Measurements from ENCODE around the gene SLC22A12.

The SLC22A12 gene

DNA sequence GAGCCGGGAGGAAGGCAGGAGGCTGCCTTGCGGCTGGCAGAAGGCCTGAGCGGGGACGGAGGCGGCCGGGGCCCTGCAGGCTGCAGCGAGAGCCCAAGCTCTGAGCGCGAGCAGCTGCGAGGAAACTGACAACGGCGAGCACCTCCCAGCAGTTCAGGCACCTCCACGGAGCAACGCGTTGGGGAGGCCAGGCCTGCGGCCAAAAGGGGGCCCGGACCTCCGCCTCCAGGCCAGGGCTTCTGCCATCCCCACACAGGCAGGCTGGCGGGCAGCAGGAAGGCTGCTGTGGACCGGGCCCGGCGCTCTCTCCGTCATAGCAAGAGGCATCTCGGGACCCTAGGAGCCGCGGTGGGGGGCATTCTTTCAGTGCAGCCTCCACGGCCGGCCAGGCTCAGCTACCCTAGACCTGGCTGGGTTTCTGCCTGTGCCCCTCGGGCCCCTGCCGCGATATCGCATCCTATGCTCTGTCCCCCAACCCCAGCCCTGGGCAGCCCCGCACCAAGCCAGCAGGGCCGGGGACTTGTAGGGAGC, 22.9 kb upstream of the SLC22A12 start:
- no peak for TF ChIP-seq ZNF274 (IDR thresholded peaks at IDR 0.05; ENCODE audit: low read depth, low read length)
- no peak overlapping the region for H3K4me3 ChIP-seq (ENCODE audit: low read length)

DNA sequence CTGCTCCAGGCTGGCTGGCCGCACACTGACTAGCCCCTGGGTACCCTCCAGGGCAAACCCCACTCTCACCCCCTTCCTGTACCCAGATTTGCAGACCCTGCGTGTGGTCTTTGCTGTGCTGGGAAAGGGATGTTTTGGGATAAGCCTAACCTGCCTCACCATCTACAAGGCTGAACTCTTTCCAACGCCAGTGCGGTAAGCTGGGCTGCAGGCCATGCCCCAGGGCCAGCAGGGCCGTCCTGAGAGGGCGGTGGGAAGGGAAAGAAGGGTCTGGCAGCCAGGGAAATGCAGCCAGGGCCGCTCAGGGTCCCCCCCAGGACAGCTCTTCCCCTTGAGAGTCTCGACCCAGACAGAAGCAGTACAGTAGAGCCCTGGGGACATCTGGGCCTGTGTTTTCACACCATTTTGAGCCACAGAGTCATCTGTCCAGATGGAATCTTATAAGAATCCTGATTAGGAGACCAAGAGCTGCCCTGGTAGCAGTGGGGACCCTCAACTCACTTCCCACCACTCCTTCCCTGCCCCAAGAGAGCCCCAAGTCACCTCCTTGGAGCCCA, 22.4 kb upstream of the SLC22A12 start:
- H3K4me3 ChIP-seq (ENCODE audit: low read length), result no peak overlapping the region
- no peak for TF ChIP-seq ZNF274 (IDR thresholded peaks at IDR 0.05; ENCODE audit: low read depth, low read length)

DNA sequence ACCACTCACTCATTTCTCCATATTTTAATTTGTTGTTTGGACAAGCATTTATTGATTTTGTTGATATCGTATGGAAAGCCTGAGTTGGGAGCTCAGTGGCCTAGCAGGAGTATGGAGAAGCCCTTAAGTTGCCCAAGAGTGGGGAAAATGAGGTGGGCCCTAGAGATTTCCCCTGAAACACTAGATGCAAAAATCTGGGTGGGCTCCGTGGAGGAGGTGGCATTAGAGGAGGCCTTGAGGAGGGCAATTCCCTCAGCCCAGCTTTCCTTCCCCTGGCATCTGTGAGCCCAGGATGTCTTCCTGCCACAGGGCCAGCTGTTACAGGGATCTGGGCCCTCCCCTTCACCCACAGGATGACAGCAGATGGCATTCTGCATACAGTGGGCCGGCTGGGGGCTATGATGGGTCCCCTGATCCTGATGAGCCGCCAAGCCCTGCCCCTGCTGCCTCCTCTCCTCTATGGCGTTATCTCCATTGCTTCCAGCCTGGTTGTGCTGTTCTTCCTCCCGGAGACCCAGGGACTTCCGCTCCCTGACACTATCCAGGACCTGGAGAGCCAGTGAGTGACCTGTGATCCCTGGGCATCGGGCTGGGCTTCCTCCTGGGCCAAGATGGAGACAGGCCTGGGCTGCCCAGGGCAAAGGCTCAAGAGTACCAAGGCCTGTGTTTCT, 21.6 kb upstream of the SLC22A12 start:
- no peak for TF ChIP-seq ZNF274 (IDR thresholded peaks at IDR 0.05; ENCODE audit: low read depth, low read length)
- no peak overlapping the region for H3K4me3 ChIP-seq (ENCODE audit: low read length)

DNA sequence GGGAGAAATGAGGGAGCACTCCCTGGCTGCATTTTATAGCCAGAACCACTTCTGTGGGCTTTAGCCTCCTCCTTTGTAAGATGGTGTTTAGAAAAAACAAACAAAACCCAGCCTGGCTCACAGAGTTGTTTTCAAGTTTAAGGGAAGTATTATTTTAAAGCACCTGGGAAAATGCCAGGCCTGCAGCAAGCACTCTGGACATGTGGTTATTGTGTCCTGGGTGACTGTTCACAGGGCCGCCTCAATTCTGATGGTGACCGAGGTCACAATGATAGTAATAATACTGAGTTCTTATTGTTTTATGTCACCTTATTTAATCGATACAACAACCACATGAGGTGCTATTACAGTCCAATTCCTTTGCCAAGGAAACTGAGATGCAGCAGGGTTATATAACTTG, 20.7 kb upstream of the SLC22A12 start:
- no peak for TF ChIP-seq ZNF274 (IDR thresholded peaks at IDR 0.05; ENCODE audit: low read depth, low read length)
- H3K4me3 ChIP-seq (ENCODE audit: low read length), result no peak overlapping the region

DNA sequence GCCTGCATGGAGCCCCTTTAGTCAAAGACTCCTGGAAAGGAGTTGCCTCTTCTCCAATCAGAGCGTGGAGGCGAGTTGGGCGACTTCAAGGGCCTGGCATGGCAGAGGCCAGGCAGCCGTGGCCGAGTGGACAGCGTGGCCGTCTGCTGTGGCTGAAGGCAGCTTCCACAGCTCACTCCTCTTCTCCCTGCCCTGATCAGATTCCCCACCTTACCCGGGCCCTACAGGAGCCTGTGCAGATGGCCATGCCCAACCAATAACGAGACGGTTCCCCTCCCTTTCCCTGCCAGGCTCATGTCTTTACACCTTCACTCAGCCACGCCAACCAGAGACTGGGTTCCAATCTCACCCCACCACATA, 20.0 kb upstream of the SLC22A12 start:
- TF ChIP-seq ZNF274 (IDR thresholded peaks at IDR 0.05; ENCODE audit: low read depth, low read length), result no peak
- H3K4me3 ChIP-seq (ENCODE audit: low read length), result no peak overlapping the region

DNA sequence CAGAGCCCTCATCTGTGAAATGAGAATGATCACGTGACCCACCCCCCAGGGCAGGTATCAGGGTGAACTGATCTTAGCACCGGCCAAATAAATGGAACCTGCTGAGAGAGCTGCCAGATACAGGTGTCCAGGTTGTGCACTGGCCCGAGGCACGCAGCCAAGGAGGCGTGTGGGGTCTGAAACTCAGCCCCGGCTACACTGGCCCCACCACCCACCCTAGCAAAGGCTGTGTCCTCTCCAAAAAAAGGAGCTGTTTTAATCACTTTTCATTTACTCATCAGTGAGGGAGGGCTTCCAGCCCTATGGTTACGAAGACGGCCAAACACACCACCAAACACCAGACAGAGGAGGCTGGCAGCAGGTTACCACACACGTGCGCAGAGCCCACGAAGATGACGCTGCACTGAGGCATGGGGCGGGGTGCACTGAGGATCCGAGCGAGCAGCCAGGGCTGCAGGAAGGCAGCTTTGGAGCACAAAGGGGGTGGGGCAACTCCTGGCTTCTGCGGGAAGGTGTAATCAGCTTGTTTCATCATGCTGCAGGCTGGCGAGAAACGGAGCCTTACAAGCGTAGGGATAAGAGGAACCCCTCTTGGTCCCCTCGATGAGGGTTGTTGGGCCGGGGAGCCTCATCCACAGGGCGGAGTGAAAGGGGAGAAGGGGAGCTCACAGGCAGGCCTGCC, 19.5 kb upstream of the SLC22A12 start:
- H3K4me3 ChIP-seq (ENCODE audit: low read length), result no peak overlapping the region
- no peak for TF ChIP-seq ZNF274 (IDR thresholded peaks at IDR 0.05; ENCODE audit: low read depth, low read length)

DNA sequence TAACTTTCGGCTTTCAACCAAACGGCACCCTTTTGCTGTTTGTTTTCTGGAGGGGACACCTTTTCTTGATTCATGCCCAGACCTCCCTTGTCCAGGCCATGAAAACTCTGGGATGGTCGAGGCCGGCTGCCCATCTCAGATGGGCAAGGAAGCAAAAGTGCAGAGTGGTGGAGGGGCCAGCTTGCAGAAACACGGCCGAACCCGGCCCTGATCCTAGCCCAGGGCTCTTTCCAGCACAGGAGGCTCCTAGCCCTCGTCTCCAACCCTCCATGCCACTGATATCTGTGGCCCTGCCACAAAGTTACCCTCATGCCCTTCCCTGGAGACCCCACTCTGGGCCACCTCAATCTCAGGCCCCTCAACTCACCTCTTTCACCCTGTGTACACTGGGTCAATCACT, 18.9 kb upstream of the SLC22A12 start:
- TF ChIP-seq ZNF274 (IDR thresholded peaks at IDR 0.05; ENCODE audit: low read depth, low read length), result no peak
- no peak overlapping the region for H3K4me3 ChIP-seq (ENCODE audit: low read length)

DNA sequence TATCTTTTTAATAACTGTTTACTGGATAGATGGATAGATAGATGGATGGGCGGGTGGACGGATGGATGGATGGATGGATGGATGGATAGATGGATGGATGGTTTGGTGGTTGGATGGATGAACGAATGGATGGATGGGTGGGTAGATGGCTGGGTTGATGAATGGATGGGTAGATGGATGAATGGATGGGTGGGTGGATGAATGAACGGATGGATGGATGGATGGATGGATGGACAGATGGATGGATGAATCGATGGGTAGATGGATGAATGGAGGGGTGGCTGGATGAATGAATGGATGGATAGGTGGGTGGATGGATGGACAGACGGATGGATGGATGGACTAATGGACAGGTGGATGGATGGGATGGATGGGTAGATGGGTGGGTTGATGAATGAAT, 13.8 kb upstream of the SLC22A12 start:
- no peak for TF ChIP-seq ZNF274 (IDR thresholded peaks at IDR 0.05; ENCODE audit: low read depth, low read length)
- H3K4me3 ChIP-seq (ENCODE audit: low read length), result no peak overlapping the region

DNA sequence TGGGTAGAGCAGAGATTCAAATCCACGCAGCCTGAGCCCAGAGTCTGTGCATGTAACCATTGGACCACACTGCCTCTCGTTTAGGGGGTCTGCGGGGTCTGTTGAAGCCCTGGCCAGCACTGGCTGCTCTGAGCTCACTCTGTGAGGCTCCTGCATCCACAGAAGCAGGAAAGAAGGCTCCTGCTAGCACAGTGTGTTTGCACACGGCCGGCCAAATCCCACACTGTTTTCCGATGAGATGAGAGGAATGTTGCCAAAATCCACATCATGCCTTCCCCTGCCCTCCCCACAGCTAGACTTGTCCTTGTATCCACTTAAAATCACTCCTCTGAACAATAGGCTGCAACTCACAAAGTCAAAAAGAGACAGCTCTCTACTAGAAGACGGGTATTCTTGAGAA, 10.6 kb upstream of the SLC22A12 start:
- no peak overlapping the region for H3K4me3 ChIP-seq (ENCODE audit: low read length)
- TF ChIP-seq ZNF274 (IDR thresholded peaks at IDR 0.05; ENCODE audit: low read depth, low read length), result no peak

DNA sequence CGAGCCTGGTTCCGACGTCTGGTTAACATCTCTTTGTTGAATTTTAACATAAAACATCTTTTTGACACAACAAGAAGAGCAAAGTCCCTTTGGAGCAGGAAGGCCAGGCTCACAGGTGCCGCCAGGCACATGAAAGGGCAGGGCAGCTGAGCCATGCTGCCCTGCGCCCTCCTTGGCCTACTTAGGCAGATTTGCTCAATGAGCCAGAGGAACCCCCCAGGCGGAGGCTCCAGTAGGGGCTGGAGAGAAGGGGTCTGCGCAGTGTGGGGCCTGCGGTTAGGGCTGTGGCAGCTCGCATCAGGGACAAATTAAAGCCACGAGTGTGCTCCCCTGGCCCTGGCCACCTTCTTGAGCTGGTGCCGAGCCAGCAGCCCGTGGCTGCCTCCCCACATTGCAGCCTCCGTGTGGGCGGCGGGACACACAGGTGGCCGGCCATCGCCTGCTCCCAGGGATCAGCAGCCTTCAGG, 9.9 kb upstream of the SLC22A12 start:
- no peak overlapping the region for H3K4me3 ChIP-seq (ENCODE audit: low read length)
- no peak for TF ChIP-seq ZNF274 (IDR thresholded peaks at IDR 0.05; ENCODE audit: low read depth, low read length)

DNA sequence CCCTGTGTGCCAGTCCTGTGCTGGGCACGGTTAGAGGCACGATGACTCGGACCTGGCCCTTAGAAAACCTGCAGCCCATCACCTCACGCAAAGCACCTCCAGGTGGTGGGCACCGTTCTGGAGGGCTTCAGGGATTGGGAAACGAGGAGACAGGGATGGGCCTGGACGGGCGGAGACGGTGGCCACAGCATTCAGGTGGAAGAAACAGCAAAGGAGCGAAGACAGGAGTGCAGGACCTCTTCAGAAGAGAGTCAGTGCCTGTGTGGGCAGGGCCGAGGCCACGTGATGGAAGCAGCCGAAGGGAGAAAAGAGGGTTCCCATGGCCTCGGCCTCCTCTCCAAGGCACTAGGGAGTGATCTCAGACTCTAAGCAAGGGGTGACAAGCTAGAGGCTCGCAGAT, 8.1 kb upstream of the SLC22A12 start:
- TF ChIP-seq ZNF274 (IDR thresholded peaks at IDR 0.05; ENCODE audit: low read depth, low read length), result no peak
- H3K4me3 ChIP-seq (ENCODE audit: low read length), result no peak overlapping the region

DNA sequence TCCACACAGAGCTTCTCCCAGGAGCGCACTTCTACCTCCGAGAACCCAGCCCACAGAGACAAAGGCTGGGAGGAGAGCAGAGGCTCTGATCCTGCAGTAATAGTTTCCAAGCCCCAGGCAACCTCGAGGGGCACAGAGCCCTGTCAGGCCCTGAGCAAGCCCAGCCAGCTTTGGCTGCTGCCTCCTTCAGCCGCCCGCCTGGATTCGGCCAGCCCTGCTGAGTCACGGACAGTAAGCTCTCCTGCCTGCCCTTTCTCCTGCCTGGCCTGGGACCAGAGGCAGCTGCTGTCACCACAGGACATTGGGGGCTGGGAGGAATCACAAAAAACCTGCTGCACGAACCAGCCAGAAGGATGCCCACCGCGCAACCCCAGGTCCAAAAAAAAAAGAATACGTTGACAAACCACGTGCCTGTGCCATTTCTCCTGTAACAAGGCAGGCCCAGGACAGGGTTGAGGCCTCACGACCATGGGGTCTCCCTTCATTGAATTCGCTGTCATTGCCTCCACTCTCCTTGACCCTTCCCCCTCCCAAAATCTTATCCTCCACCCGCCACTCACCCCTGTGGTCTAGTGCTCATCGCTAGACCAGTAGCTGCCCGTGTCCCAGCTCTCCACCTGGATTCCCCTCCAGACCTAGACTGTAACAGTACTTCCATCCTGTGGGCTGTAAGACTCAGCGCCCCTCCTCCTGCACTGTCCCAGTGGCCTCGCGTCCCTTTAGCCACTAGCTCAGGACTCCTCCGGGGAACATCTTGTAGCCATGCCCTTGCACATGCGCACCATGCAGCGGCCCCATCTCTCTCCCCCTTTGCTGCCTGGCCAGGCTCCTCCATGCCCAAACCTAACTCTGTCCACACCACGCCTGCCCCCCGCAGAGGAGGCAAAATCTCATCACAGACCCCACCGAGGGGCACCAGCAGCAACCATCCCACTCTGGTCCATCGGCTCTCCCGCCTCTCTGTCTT, 7.4 kb upstream of the SLC22A12 start:
- TF ChIP-seq ZNF274 (IDR thresholded peaks at IDR 0.05; ENCODE audit: low read depth, low read length), result no peak
- no peak overlapping the region for H3K4me3 ChIP-seq (ENCODE audit: low read length)

DNA sequence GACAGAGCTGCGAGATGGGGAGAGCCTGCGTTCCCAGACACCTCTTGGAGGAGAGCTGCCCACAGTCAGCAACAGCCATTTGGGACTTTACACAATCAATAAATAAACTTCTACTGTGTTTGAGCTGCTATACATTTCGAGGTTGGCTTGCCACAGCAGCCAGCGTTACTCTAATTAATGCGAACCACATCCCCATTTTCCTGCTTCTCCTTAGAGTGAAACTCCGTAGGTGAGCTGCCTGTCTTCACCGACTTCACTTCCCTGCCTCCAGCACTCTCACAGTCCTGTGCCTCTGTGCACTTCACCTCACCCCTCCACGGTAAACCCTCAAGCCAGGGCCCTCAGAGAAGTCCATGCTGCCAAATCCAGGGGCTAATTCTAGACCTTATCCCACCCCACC, 5.9 kb upstream of the SLC22A12 start:
- H3K4me3 ChIP-seq (ENCODE audit: low read length), result no peak overlapping the region
- TF ChIP-seq ZNF274 (IDR thresholded peaks at IDR 0.05; ENCODE audit: low read depth, low read length), result no peak

DNA sequence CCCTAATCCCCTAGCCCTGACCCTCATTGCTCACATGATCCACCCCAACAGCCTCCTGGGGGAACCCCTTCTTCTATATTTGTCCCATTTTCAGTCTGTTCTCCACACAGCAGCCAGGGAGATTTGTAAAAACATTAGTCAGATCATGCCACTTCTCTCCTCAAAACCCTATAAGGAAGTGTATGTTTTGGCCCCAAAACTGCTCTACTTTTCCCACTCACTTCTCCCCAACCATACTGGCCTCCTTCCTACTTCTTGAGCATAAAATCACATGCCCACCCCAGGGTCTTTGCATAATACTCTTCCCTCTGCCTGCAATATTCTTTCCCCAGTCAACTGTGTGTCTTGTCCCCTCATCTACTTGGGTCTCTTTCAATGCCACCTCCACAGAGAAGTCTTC, 4.7 kb upstream of the SLC22A12 start:
- H3K4me3 ChIP-seq (ENCODE audit: low read length), result no peak overlapping the region
- no peak for TF ChIP-seq ZNF274 (IDR thresholded peaks at IDR 0.05; ENCODE audit: low read depth, low read length)
